ENCODE data around the gene YPEL3. TPM values are rescaled to one million over a fixed set of nuclear protein-coding genes. Genes with fewer than 3 reads are reported as not detected.

YPEL3 gene
- total and polyA plus RNA-seq, 2 experiments from 2014 or later, result 20.1 to 82.1 TPM

- 95% methylated on average over 6 of the region's 6 CpGs for WGBS (ENCODE audit: low lambda C conversion rate, missing lambda C conversion rate)
- H4K20me1 ChIP-seq (ENCODE audit: insufficient read depth, poor library complexity, severe bottlenecking), result peaks cover 15% of the 10 kb centered on the region
- H3K9me3 ChIP-seq (ENCODE audit: low read depth), result no peaks in the 10 kb centered on the region
Observed at GRCh38 chr16:30067584-30067916, 28.5 kb downstream of the YPEL3 start.

DNA sequence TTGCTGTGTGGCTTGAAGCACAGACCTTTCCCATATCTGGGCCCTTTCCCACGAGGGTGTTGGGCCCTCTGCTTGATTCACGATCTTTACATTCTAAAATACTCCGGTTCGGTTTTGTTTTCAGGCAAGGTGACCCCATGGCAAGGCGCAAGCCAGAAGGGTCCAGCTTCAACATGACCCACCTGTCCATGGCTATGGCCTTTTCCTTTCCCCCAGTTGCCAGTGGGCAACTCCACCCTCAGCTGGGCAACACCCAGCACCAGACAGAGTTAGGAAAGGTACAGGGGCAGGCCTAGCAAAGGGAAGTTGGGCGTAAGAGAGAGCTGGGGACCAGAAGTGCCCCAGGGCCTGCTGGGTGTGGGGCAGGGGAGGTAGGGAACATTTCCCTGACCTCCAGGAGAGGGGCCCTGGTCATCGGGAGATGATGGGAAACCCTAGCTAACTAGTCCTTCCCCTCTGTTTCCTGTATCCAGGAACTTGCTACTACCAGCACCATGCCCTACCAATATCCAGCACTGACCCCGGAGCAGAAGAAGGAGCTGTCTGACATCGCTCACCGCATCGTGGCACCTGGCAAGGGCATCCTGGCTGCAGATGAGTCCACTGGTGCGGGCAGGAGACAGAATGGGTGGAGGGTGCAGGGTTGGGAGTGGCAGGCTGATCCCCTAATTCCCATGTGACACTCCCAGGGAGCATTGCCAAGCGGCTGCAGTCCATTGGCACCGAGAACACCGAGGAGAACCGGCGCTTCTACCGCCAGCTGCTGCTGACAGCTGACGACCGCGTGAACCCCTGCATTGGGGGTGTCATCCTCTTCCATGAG, 29.0 kb downstream of the YPEL3 start:
- DNase-seq (ENCODE audit: low spot score), result no peak
- peak overlapping the region; percentile 89 for H3K4me2 ChIP-seq
- H4K20me1 ChIP-seq (ENCODE audit: insufficient read depth, poor library complexity, severe bottlenecking), result peaks cover 15% of the 10 kb centered on the region
- peaks cover 20% of the 10 kb centered on the region for H3K4me1 ChIP-seq (ENCODE audit: insufficient read depth)
- H3K9me2 ChIP-seq (replicated peaks; ENCODE audit: insufficient read depth), result no peaks in the 10 kb centered on the region
- 81% methylated on average over 21 of the region's 21 CpGs for WGBS (ENCODE audit: low lambda C conversion rate, missing lambda C conversion rate)
- peak overlapping the region; percentile 86 for H3K4me3 ChIP-seq
- no peak overlapping the region for H2AFZ ChIP-seq
- H3K27me3 ChIP-seq, result no peaks in the 10 kb centered on the region
- no peak for TF ChIP-seq EZH2 (IDR thresholded peaks at IDR 0.05; ENCODE audit: borderline replicate concordance)
- no peak for TF ChIP-seq EZH2phosphoT487 (IDR thresholded peaks at IDR 0.05; ENCODE audit: low read depth, severe bottlenecking, unreplicated experiment)
- TF ChIP-seq, protein P1, sequence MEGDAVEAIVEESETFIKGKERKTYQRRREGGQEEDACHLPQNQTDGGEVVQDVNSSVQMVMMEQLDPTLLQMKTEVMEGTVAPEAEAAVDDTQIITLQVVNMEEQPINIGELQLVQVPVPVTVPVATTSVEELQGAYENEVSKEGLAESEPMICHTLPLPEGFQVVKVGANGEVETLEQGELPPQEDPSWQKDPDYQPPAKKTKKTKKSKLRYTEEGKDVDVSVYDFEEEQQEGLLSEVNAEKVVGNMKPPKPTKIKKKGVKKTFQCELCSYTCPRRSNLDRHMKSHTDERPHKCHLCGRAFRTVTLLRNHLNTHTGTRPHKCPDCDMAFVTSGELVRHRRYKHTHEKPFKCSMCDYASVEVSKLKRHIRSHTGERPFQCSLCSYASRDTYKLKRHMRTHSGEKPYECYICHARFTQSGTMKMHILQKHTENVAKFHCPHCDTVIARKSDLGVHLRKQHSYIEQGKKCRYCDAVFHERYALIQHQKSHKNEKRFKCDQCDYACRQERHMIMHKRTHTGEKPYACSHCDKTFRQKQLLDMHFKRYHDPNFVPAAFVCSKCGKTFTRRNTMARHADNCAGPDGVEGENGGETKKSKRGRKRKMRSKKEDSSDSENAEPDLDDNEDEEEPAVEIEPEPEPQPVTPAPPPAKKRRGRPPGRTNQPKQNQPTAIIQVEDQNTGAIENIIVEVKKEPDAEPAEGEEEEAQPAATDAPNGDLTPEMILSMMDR (IDR thresholded peaks at IDR 0.05; ENCODE audit: poor library complexity), result no peak
- no peaks in the 10 kb centered on the region for H3K36me3 ChIP-seq (replicated peaks; ENCODE audit: insufficient read depth, low read depth)
- H3K27ac ChIP-seq, result peak overlapping the region; percentile 98
- peaks cover 47% of the 10 kb centered on the region for H3K79me2 ChIP-seq
- no peaks in the 10 kb centered on the region for H3K9me3 ChIP-seq (ENCODE audit: low read depth)

More at GRCh38 chr16:30067584-30067916, 28.5 kb downstream of the YPEL3 start:
- DNase-seq (ENCODE audit: low spot score), result no peak
- H3K4me1 ChIP-seq (ENCODE audit: insufficient read depth), result peaks cover 20% of the 10 kb centered on the region
- no peaks in the 10 kb centered on the region for H3K27me3 ChIP-seq
- H3K4me2 ChIP-seq, result peak overlapping the region; percentile 89
- no peak overlapping the region for H3K27ac ChIP-seq
- H3K79me2 ChIP-seq, result peaks cover 47% of the 10 kb centered on the region
- TF ChIP-seq EZH2phosphoT487 (IDR thresholded peaks at IDR 0.05; ENCODE audit: low read depth, severe bottlenecking, unreplicated experiment) (no peak), EZH2 (IDR thresholded peaks at IDR 0.05; ENCODE audit: borderline replicate concordance) (no peak)
- TF ChIP-seq, protein P1 (IDR thresholded peaks at IDR 0.05; ENCODE audit: poor library complexity), result no peak
- H3K36me3 ChIP-seq (replicated peaks; ENCODE audit: insufficient read depth, low read depth), result no peaks in the 10 kb centered on the region
- no peak overlapping the region for H2AFZ ChIP-seq
- H3K4me3 ChIP-seq, result no peak overlapping the region
- no peaks in the 10 kb centered on the region for H3K9me2 ChIP-seq (replicated peaks; ENCODE audit: insufficient read depth)

GRCh38 chr16:30065943-30066760, 29.9 kb downstream of the YPEL3 start:
- H2AFZ ChIP-seq, result no peak overlapping the region
- no peaks in the 10 kb centered on the region for H3K9me2 ChIP-seq (replicated peaks; ENCODE audit: insufficient read depth)
- WGBS (ENCODE audit: low lambda C conversion rate, missing lambda C conversion rate), result under 1% methylated on average over 40 of the region's 44 CpGs
- no peak for TF ChIP-seq EZH2phosphoT487 (IDR thresholded peaks at IDR 0.05; ENCODE audit: low read depth, severe bottlenecking, unreplicated experiment)
- no peak for TF ChIP-seq EZH2 (IDR thresholded peaks at IDR 0.05; ENCODE audit: borderline replicate concordance)
- TF ChIP-seq, protein P1 (IDR thresholded peaks at IDR 0.05; ENCODE audit: poor library complexity), result no peak
- no peaks in the 10 kb centered on the region for H3K27me3 ChIP-seq
- peaks cover 21% of the 10 kb centered on the region for H3K4me1 ChIP-seq (ENCODE audit: insufficient read depth)
- no peaks in the 10 kb centered on the region for H3K36me3 ChIP-seq (replicated peaks; ENCODE audit: insufficient read depth, low read depth)
- H3K4me3 ChIP-seq, result peak overlapping the region; percentile 86
- H3K27ac ChIP-seq, result peak overlapping the region; percentile 98
- H3K4me2 ChIP-seq, result peak overlapping the region; percentile 89
- DNase-seq (ENCODE audit: low spot score), result peak; percentile 80
- H3K9me3 ChIP-seq (ENCODE audit: low read depth), result no peaks in the 10 kb centered on the region
- peaks cover 15% of the 10 kb centered on the region for H4K20me1 ChIP-seq (ENCODE audit: insufficient read depth, poor library complexity, severe bottlenecking)
- H3K79me2 ChIP-seq, result peaks cover 47% of the 10 kb centered on the region

All from hepatocyte (in vitro differentiated cells).